HUDEP-2 (cell line): ENCODE measurements around the gene MVK.
A peak's percentile ranks its signal among the peaks of the same experiment; 100 is the strongest.

Experiments used
- DNase-seq, 76 experiments: peaks; one replicate each; lab custom pipeline; 2025; ENCODE audit not compliant: unreplicated experiment in 76 of 76; lab: John Stamatoyannopoulos, UW

Gene MVK

DNA sequence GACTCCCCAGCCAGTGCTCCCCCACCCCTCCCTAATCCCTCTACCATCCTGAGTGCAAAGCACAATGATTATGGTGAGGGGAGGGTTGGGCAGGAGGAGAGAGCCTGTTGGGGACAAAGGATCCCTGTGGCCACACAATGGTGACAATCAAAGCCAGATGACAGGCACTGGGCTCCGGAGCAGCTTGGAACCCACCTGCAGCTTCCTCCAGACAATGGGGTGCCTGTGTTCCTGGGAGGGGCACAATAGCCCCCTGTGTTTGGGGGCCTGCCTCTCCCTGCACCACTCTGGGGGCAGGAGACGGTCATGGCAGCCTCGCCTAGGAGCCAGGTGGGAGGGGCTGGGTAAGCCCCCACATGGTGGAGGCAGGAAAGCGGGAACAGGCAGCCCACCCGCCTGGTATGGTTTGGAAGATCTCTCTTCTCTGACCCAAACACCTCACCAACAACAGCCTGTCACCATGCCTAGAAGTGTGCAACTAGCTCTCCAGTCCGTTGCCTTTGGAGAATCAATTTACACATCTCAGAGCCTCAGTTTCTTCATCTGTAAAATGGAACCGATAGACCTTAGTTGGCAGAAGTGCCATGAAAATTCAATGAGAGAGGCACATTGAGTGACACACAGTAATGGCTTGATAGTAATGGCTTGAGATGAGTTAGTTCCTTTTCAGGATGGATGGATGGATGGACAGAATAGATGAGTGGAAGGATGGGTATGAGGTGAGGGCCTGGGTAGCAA, 53.0 kb downstream of the MVK start:
- no peak for DNase-seq

DNA sequence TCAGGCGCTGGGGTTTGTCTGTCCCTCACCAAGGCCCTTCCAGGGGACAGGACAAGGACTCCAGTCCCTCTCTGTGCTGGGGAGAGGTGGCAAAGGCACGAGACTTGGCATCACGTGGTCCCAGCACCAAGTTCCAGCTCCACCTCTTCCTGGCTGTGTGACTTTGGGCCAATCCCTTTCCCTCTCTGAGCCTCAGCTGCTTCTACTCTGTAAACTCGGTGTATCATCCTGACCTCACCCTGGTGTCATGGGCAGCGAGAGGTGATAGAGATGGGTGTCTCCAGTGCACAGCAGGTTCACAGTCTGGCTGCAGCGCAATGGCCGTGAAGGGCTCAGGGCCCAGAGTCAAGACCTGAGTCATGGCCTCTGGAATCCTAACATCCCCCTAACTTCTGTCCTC, 54.0 kb downstream of the MVK start:
- DNase-seq, result no peak

GRCh38 chr12:109630107-109630506, 56.5 kb downstream of the MVK start:
- no peak for DNase-seq

DNA sequence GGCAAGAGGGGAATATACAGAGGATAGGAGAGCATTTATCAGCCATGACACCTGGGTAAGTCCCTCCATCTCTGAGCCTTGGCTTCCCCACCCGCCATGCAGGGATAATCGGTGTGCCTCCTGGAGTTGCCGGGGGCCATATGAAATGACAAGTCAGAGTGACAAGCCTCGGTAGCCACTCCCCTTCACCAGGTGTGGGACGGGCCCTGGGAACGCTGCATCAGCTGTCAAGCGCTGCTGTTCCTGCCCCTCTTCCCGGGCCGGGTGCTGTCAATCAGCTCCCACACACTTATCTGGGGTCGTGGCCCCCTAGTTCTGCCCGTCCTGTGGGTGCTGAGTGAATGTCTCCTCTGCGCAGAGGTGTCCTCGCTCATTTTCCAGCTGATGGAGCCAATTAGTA, 57.2 kb downstream of the MVK start:
- no peak for DNase-seq

DNA sequence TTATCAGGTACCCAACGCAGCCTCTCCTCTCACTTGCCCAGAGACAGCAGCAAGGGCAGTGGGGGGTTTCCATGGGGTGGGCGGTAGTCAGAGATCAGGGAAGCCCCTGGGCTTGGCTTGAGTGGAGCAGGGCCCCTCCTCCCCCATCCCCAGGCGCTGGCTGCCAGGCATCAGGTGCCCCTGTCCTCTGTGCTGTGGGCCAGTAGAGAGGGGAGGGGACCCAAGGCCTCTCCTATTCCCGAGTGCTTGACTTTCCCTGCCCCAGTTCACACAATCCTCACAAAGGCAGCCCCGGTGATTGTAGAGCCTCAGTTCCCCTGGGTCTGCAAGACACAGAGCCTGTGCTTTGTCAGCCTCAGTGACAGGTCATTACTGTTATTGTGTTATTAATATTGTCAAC, 57.7 kb downstream of the MVK start:
- no peak for DNase-seq

- DNase-seq, result no peak
Observed at GRCh38 chr12:109631751-109632150, 58.2 kb downstream of the MVK start.

DNA sequence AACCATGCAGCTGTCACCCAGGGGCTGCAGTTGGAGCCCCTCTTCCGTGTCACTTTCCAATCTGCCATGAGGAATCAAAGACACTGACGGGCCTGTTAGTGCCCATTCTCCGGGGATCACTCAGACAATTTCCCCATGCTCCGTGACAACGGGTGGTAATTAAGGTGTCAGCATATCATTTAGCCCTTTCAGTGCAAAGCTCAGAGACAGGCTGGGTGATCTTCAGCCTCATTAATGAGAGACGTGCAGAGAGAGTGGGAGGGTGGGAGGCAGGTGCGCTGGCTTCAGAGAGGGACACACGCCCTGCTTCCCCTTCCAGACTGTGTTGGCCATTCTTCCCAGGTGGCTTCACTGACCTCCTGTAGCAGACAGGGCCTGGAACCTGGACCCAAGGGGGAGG, 58.7 kb downstream of the MVK start:
- DNase-seq, result no peak

GRCh38 chr12:109635717-109636116, 62.1 kb downstream of the MVK start:
- DNase-seq, result no peak

DNA sequence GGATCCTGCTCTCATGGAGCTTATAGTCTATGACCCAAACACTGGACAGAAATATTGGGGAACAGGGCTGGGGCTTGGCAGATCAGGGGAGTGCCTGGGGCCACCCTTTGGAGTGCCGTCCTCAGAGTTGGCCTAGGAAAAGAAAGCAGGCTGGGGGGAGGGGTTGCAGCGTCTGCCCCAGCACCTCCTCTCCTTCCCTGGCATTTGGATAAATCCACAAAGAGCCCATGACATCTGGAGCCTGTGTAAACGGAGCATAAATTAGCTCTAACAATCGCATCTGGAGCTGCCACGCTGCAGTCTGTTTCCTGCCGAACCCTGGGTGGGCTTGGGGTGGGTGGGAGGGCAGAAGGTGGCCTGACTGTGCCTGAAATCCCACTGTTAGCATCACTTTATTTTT, 63.8 kb downstream of the MVK start:
- no peak for DNase-seq

DNA sequence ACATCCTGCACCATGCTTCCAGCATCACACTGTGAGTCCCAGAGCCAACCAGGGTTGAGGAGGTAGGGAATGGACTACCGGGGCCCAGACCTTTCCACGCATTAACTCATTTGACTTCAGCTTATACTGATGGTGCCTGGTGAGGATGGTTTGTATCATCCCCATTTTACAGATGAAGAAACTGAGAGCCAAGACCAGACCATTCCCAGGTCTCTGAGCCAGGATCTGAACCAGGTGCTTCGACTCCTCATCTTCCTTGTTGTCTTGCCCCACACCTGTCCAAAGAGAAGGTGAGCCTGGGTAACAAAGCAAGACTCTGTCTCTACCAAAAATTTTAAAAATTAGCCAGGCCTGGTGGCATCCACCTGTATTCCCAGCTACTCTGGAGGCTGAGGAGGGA, 64.4 kb downstream of the MVK start:
- no peak for DNase-seq

- no peak for DNase-seq
Observed at GRCh38 chr12:109638735-109639134, 65.1 kb downstream of the MVK start.

DNA sequence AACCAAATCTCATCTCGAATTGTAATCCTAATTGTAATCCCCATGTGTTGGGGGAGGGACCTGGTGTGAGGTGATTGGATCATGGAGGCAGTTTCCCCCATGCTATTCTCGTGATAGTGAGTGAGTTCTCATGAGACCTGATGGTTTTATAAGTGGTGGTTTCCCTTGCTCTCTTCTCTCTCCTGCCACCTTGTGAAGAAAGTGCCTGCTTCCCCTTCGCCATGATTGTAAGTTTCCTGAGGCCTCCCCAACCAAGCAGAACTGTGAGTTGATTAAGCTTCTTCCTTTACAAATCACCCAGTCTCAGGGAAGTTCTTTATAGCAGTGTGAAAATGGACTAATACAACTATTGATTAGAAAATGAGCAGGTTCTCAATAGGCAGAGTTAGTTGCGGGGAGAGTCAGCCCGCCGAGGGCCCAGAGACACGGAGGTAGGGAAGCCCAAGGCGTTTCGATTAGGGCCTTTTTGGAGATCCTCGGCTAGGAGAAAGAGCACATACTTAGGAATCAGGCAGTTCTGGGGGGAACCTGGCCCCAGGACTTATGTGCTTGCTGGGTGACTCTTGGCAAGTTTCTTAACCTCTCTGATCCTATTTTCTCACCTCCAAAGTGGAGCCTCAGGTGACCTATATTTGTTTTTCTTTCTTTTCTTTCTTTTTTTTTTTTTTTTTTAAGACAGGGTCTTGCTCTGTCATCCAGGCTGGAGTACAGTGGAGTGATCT, 65.7 kb downstream of the MVK start:
- no peak for DNase-seq

DNA sequence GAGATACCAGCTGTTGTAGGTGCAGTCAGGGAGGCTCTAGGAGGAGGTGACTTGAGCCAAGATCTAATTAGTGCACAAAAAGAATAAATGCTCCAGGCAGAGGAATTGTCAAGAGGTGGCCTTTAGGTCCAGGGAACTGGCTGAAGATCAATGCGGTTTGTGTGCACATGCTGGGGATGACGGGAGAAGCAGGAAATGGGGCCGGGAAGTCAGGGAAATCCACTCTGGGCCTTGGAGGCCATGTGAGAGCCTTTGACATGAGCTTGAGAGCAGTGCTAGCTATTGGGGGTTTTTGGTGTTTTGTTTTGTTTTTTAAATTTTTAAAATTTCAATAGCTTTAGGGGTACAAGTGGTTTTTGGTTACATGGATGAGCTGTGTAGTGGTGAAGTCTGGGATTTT, 67.4 kb downstream of the MVK start:
- DNase-seq, result no peak

- DNase-seq, result no peak
Observed at GRCh38 chr12:109641422-109641821, 67.8 kb downstream of the MVK start.

DNA sequence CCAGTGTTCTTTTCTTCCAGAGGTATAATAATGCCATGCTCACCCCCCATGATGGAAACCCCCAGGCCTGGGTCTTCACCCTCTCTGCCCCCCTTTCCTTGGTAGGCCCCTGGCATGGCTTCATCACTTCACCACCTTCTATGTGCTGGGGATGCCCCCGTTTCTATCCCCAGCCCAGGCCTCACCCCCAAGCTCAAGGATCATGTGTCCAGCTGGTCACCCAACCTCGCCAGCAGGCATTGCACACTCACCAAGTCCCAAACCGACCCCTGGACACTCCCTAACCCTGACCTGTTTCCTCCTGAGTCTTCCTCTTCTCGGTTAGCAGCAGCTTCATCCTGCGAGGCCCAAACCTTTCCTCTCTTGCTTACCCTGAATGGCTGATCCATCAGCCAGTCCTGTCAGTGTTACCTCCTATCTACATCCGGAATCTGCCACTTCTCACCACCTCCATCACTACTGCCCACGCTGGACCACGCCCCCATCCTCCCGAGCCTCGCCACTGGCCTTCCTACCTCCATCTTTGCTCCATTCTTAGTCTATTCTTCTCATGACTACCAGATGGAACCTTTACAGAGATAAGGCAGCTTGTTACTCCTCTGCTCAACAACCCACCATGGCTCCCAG, 69.0 kb downstream of the MVK start:
- peak in 1 of 76 experiments; percentile 14 for DNase-seq

GRCh38 chr12:109645194-109645593, 71.6 kb downstream of the MVK start:
- no peak for DNase-seq

- DNase-seq, result no peak
Observed at GRCh38 chr12:109645708-109646107, 72.1 kb downstream of the MVK start.
